GM12878 (cell line): ENCODE results near the gene PPDPF.

Experiments used
- CTCF ChIP-seq, 3 experiments: IDR thresholded peaks in 2 of 3; conservative IDR thresholded peaks in 1 of 3; 2 replicates each; pipeline ENCODE4 v1.5.1; 2011; ENCODE audit warnings: low read depth in 3 of 3, low read length in 3 of 3, mild to moderate bottlenecking in 3 of 3, control low read depth in 2 of 3, moderate library complexity in 2 of 3, inconsistent platforms in 1 of 3, mixed read lengths in 1 of 3; ENCODE audit not compliant: control insufficient read depth in 2 of 3, insufficient read depth in 1 of 3; ENCODE audit errors: extremely low read depth in 1 of 3
- MYC ChIP-seq: IDR thresholded peaks from 2 replicates; pipeline ENCODE4 v1.6.1; 2011; ENCODE audit warnings: mild to moderate bottlenecking, low read length, moderate library complexity, inconsistent platforms; ENCODE audit not compliant: insufficient read depth, insufficient replicate concordance, insufficient read length, severe bottlenecking
- POLR2A ChIP-seq: IDR thresholded peaks from 2 replicates; pipeline ENCODE4 v1.6.1; 2011; ENCODE audit warnings: low read depth, mild to moderate bottlenecking, low read length
- TF ChIP-seq, protein P1 (sequence below): IDR thresholded peaks from 2 replicates; pipeline ENCODE4 v1.6.1; 2011; ENCODE audit warnings: low read depth, mild to moderate bottlenecking, low read length, moderate library complexity, borderline replicate concordance; ENCODE audit errors: extremely low read depth

DNA sequence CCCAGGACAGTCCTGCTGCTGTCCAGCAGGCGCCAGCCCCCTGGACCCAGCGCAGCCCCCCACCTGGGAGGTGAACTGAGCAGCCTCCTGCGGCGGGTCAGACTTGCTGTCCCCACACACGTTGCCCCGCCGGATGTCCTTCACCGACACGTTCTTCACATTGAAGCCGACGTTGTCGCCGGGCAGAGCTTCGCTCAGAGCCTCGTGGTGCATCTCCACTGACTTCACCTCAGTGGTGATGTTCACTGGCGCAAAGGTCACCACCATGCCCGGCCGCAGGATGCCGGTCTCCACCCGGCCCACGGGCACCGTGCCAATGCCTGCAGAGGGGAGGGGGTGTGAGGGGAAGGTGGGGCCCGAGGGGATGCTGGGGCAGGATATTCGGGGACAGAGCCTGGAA is 30.1 kb upstream of the PPDPF start:
- TF ChIP-seq POLR2A (no peak), CTCF (IDR thresholded peaks at IDR 0.05 in 2 of 3, conservative IDR thresholded peaks at IDR 0.05 in 1 of 3; ENCODE audit: control insufficient read depth in 2 of 3, extremely low read depth in 1 of 3, insufficient read depth in 1 of 3, low read depth in 3 of 3, low read length in 3 of 3) (no peak), MYC (no peak)
- TF ChIP-seq, protein P1, sequence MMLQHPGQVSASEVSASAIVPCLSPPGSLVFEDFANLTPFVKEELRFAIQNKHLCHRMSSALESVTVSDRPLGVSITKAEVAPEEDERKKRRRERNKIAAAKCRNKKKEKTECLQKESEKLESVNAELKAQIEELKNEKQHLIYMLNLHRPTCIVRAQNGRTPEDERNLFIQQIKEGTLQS = no peak
